Pancreas (tissue), 10 donors: Measurements from ENCODE around the gene HAAO. TPM values are rescaled to one million over a fixed set of nuclear protein-coding genes. Genes with fewer than 3 reads are reported as not detected.

Experiments used
- ATAC-seq, 4 donors: fragments of 200-7000 bp; cut with Tn5 transposase; one replicate each; pipeline versions ENCODE4 v1.8.0 to v1.9.1; 2020; ENCODE audit warnings: mild to moderate bottlenecking in 4 of 4, moderate library complexity in 4 of 4
- DNase-seq, 6 donors: peaks; one replicate each; pipeline ENCODE4 v3.0.0-alpha.2; 2020
- FAIRE-seq: peaks from 2 replicates; lab custom pipeline; 2012; peaks lifted over from hg19 to GRCh38; lab: Jason Lieb, UNC
- H3K27ac ChIP-seq, 4 donors: fragments of 200-600 bp; sonication (generic); 1 replicate in 3 of 4; 2 replicates in 1 of 4; pipeline versions ENCODE4 v1.5.0 to v1.8.0; 2020
- H3K27me3 ChIP-seq, 4 donors: fragments of 200-600 bp; one replicate each; pipeline ENCODE4 v1.8.0; 2021
- H3K36me3 ChIP-seq, 3 donors: fragments of 200-600 bp; sonication (generic) in 1 of 3; one replicate each; pipeline versions ENCODE4 v1.5.0 to v1.8.0; 2020 to 2021
- H3K4me1 ChIP-seq, 3 donors: fragments of 200-600 bp; one replicate each; pipeline ENCODE4 v1.8.0; 2021
- H3K4me3 ChIP-seq, 4 donors: fragments of 200-600 bp; sonication (generic) in 2 of 4; one replicate each; pipeline versions ENCODE4 v1.5.0 to v1.8.0; 2020 to 2021
- H3K9me3 ChIP-seq, 4 donors: fragments of 200-600 bp; one replicate each; pipeline ENCODE4 v1.8.0; 2021
- CTCF ChIP-seq, 4 donors: fragments of 200-600 bp; sonication (generic) in 3 of 4; IDR thresholded peaks; one replicate each; pipeline versions ENCODE4 v1.5.0 to v1.8.0; 2021; ENCODE audit warnings: antibody characterized with exemption in 4 of 4
- WGBS, 2 donors: extraction: QIAGEN DNeasy Blood & Tissue Kit; methylation state at CpG; one replicate each; pipeline ENCODE4 v1.1.7; 2013; 5-methylcytosine and 5-hydroxymethylcytosine counted together
- intact Hi-C, 3 donors: fragments of 100-400 bp; cut with DNase I; formaldehyde crosslinking; loops; one replicate each; pipeline versions ENCODE4 v1.11.1 to v1.14.2; 2022
- polyA plus RNA-seq, 2 donors: library from polyadenylated mRNA; stranded (reverse); fragments of 200-250 nt; gene quantifications; one replicate each; pipeline ENCODE4 v1.2.3, GENCODE V29; 2013
- total RNA-seq, 6 donors: library from RNA; stranded (reverse); fragmentation: NEBNext Ultra II Directional in 4 of 6; extraction: Animal tissue kit (Norgen Biotek cat#: 25700) in 4 of 6; gene quantifications; one replicate each; pipeline versions ENCODE4 v1.2.1 to v1.2.4, GENCODE V29; 2021 to 2023
- donor health status: healthy with polysubstance abuse.
- donor health status: DM: no; HTN: no; CAD: no; lungs with moderate emphysema.
- donor health status: DM: no; HTN: no; CAD: no.
- donor health status: control.
- donor health status: control.
- donor health status: Bipolar disorder and iron deficiency.
- donor health status: DM: yes; HTN: yes; CAD: no.
- donor health status: DM: no; HTN: no; CAD: no.
- donor health status: DM: no; HTN: no; CAD: no.
- donor health status: DM: yes; HTN: yes; CAD: no.

The HAAO gene
- total and polyA plus RNA-seq, 8 donors: 10.9 to 35.4 (median 21.5) TPM

DNA sequence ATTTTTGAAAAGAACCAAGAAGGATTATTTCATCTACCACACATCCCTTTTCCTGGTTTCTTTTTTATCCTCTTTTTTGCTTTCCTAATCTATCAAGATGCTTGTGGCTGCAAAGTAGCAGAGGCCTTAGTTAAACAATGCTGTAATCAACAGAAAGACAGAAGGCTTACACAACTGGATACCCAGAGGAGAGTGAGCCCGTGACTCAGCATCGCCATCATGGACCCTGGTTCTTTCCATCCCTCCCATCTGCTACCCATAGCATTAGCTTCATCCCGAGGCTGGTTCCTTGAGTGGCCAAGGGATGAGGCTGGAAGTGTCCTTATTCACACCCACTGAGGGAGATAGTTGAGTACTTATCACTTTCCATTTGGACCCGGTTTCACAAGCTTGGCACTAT is 7.5 kb upstream of the HAAO start:
- no peak for TF ChIP-seq CTCF (IDR thresholded peaks at IDR 0.05)
- H3K4me3 ChIP-seq: no peak overlapping the region
- H3K27ac ChIP-seq: no peak overlapping the region
- 70 to 88% methylated on average over 4 of the region's 4 CpGs for WGBS, 2 donors
- intact Hi-C loops: no loop called here
- H3K9me3 ChIP-seq: no peaks in the 10 kb centered on the region
- H3K36me3 ChIP-seq: no peaks in the 10 kb centered on the region
- DNase-seq (no peak), FAIRE-seq (no peak), ATAC-seq (no peak)
- H3K4me1 ChIP-seq: peaks cover 6 to 8% (median 6%) of the 10 kb centered on the region in 3 donors
- H3K27me3 ChIP-seq: no peaks in the 10 kb centered on the region

DNA sequence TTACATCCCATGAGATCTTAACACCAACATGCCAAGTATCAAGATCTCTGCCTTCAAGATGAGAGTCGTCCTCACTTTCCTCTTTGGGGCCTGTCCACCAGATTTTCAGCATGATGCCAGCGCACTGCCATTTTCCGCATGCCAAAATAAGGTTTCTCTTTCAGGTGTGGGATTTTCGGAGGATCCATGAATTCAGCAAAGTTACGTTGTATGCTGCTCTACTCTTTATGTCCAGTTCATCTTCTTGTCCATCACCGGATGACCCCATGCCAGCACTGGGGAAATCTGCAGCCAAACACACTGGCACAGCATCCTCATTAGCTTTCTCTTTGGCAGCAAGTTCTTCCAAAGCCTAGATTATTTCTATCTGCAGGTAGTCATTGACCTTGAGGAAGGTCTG is 4.9 kb upstream of the HAAO start:
- Histone ChIP-seq H3K27ac (no peak overlapping the region), H3K27me3 (no peaks in the 10 kb centered on the region), H3K9me3 (no peaks in the 10 kb centered on the region), H3K36me3 (no peaks in the 10 kb centered on the region), H3K4me3 (no peak overlapping the region), H3K4me1 (peaks cover 6 to 13% (median 8%) of the 10 kb centered on the region in 3 donors)
- TF ChIP-seq CTCF (IDR thresholded peaks at IDR 0.05): no peak
- WGBS, 2 donors: 78 to 88% methylated on average over 6 of the region's 6 CpGs
- ATAC-seq: no peak
- FAIRE-seq: no peak
- DNase-seq: no peak
- intact Hi-C loops: no loop called here

GRCh38 chr2:42796427-42797248 is 4.3 kb upstream of the HAAO start:
- H3K4me3 ChIP-seq: no peak overlapping the region
- peaks cover 4 to 15% (median 8%) of the 10 kb centered on the region in 3 donors for H3K4me1 ChIP-seq
- no peak for TF ChIP-seq CTCF (IDR thresholded peaks at IDR 0.05)
- FAIRE-seq (no peak), DNase-seq (no peak), ATAC-seq (no peak)
- WGBS, 2 donors: 60 to 67% methylated on average over 7 of the region's 7 CpGs
- peak overlapping the region in 2 of 4 donors; percentile 37 to 96 for H3K27ac ChIP-seq
- intact Hi-C loops: no loop called here
- H3K27me3 ChIP-seq: no peaks in the 10 kb centered on the region
- H3K36me3 ChIP-seq: no peaks in the 10 kb centered on the region
- H3K9me3 ChIP-seq: no peaks in the 10 kb centered on the region

- peak overlapping the region in 3 of 4 donors; percentile 24 to 96 (median 37) for H3K27ac ChIP-seq
Observed at GRCh38 chr2:42795841-42796301, 3.5 kb upstream of the HAAO start.

More at GRCh38 chr2:42795841-42796301, 3.5 kb upstream of the HAAO start:
- Histone ChIP-seq H3K4me1 (peaks cover 2 to 15% (median 8%) of the 10 kb centered on the region in 3 donors), H3K9me3 (no peaks in the 10 kb centered on the region), H3K27me3 (no peaks in the 10 kb centered on the region), H3K4me3 (peak overlapping the region in 1 of 4 donors; percentile 5), H3K36me3 (no peaks in the 10 kb centered on the region)
- intact Hi-C loops: no loop called here
- no peak for DNase-seq
- TF ChIP-seq CTCF (IDR thresholded peaks at IDR 0.05): no peak
- ATAC-seq: peak in 1 of 4 donors; percentile 4
- 37 to 63% methylated on average over 3 of the region's 3 CpGs for WGBS, 2 donors
- no peak for FAIRE-seq
